Prostate gland (tissue), 2 donors: ENCODE data around the gene AGBL3. TPM values are rescaled to one million over a fixed set of nuclear protein-coding genes. Genes with fewer than 3 reads are reported as not detected.
A peak's percentile ranks its signal among the peaks of the same experiment; 100 is the strongest.

ENCODE experiments used
- DNase-seq: peaks from one replicate; pipeline ENCODE4 v3.0.0-alpha.2; 2019; ENCODE audit warnings: low spot score
- H3K27ac ChIP-seq, 2 donors: fragments of 200-600 bp; sonication (generic); 2 replicates each; pipeline ENCODE4 v1.5.1; 2017 to 2019
- H3K27me3 ChIP-seq: fragments of 200-600 bp; sonication (generic); replicated peaks from 2 replicates; pipeline ENCODE4 v1.5.1; 2019; ENCODE audit not compliant: insufficient read depth
- H3K36me3 ChIP-seq, 2 donors: fragments of 200-600 bp; sonication (generic); 1 replicate in 1 of 2; 2 replicates in 1 of 2; pipeline versions ENCODE4 v1.5.1 to v1.8.1; 2017 to 2019
- H3K4me1 ChIP-seq: fragments of 200-600 bp; sonication (generic); replicated peaks from 2 replicates; pipeline ENCODE4 v1.5.1; 2019
- H3K4me3 ChIP-seq, 2 donors: fragments of 200-600 bp; sonication (generic); 2 replicates each; pipeline ENCODE4 v1.5.1; 2017 to 2019
- H3K9me3 ChIP-seq: fragments of 200-600 bp; sonication (generic); 2 replicates; pipeline ENCODE4 v1.5.1; 2017
- CTCF ChIP-seq, 4 experiments: fragments of 200-600 bp in 2 of 4; fragments of 450-650 bp in 2 of 4; sonication (generic) in 2 of 4; IDR thresholded peaks; 1 replicate in 3 of 4; 2 replicates in 1 of 4; pipeline ENCODE4 v1.5.1; 2016 to 2019; ENCODE audit warnings: antibody characterized with exemption in 4 of 4, mild to moderate bottlenecking in 2 of 4, moderate library complexity in 2 of 4
- POLR2A ChIP-seq: fragments of 450-650 bp; IDR thresholded peaks from one replicate; pipeline ENCODE4 v1.6.1; 2016; ENCODE audit warnings: antibody characterized with exemption, mild to moderate bottlenecking
- POLR2AphosphoS5 ChIP-seq: sonication (generic); formaldehyde crosslinking; IDR thresholded peaks from one replicate; pipeline ENCODE4 v1.6.1; 2017; ENCODE audit warnings: antibody characterized with exemption
- WGBS: methylation state at CpG from one replicate; pipeline ENCODE4 v1.1.5; 2018; 5-methylcytosine and 5-hydroxymethylcytosine counted together
- intact Hi-C: fragments of 100-400 bp; cut with DNase I; formaldehyde crosslinking; loops from one replicate; pipeline ENCODE4 v1.14.2; 2022
- total RNA-seq, 2 donors: library from RNA; depleted of rRNA; stranded (reverse); fragments of >200 nt; gene quantifications; one replicate each; pipeline ENCODE4 v1.1.0, GENCODE V29; 2016

Gene AGBL3
- total RNA-seq, 2 donors from 2014 or later, result 1.4 to 2.6 TPM

DNA sequence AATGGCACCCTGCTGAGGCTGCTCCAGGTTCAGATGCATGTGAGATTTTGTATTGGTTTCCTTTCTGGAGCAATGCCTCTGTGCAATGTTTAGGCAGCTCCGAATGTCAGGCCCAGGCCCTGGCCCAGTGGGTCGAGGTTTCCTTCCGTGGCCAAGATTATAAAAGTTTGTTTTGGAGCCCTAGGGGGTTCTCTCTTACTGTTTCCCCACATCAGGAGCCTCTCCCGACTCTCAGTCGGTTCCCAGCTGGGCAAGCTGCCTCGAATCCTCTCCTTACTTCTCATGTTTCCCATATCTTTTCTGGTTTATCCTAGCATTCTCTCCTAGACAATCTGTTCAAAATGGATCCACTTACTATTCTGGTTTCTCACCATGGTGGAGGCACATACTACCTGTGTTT is 172.6 kb downstream of the AGBL3 start:
- Histone ChIP-seq H3K36me3 (no peaks in the 10 kb centered on the region), H3K4me3 (no peak overlapping the region), H3K27ac (no peak overlapping the region), H3K4me1 (no peaks in the 10 kb centered on the region), H3K9me3 (no peaks in the 10 kb centered on the region), H3K27me3 (no peaks in the 10 kb centered on the region)
- intact Hi-C loops, result no loop called here
- 87% methylated on average over 6 of the region's 6 CpGs for WGBS
- DNase-seq, result no peak
- TF ChIP-seq POLR2AphosphoS5, result no peak
- TF ChIP-seq POLR2A, result no peak

- Histone ChIP-seq H3K4me1 (no peaks in the 10 kb centered on the region), H3K9me3 (no peaks in the 10 kb centered on the region), H3K27me3 (no peaks in the 10 kb centered on the region), H3K27ac (peak overlapping the region; percentile 10 to 32), H3K4me3 (no peak overlapping the region), H3K36me3 (no peaks in the 10 kb centered on the region)
- 96% methylated on average over 2 of the region's 2 CpGs for WGBS
- no peak for DNase-seq
- intact Hi-C loops, result no loop called here
- TF ChIP-seq POLR2AphosphoS5 (no peak), CTCF (IDR thresholded peaks at IDR 0.05) (no peak), POLR2A (no peak)
Observed at GRCh38 chr7:135159359-135160085, 173.2 kb downstream of the AGBL3 start.

DNA sequence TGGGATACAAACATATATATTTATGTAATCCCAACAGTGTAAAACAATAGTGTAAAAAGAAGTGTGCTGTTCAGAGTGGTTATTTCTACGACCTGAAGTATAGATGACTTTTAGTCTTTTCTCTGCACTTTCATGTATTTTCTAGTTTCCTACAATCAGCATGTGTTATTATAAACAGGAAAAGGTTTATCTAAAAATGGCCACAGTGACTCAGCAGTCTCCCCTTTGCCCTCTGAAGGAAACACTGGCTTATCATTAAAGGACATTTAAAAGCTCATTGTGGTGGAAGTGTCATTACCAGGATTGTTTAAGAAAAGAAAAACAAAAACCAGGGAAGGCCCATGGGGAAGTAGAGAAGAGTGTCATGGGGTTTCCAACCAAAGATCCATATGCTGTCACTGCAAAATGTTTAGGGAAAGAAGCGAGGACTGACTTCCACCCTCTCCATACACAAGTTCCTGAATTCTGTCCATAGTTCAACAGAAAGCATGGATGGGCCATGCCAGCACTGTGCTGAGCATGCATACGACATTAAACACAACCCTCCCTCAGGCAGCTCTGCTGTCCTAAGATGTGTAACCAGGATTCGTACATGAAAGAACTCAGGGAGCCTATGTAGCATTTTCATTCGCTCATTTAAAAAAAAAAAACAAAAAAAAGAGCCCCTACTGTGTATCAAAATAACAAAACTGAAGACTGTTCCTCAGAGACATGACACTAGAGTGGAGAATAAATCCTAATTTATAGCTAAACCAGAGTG is 174.0 kb downstream of the AGBL3 start:
- H3K9me3 ChIP-seq, result no peaks in the 10 kb centered on the region
- peak overlapping the region; percentile 10 to 32 for H3K27ac ChIP-seq
- WGBS, result 78% methylated on average over 5 of the region's 5 CpGs
- intact Hi-C loops, result no loop called here
- H3K27me3 ChIP-seq, result no peaks in the 10 kb centered on the region
- peak; percentile 44 for TF ChIP-seq POLR2AphosphoS5
- no peak for TF ChIP-seq POLR2A
- no peaks in the 10 kb centered on the region for H3K36me3 ChIP-seq
- no peak for DNase-seq
- H3K4me1 ChIP-seq, result no peaks in the 10 kb centered on the region
- H3K4me3 ChIP-seq, result no peak overlapping the region

GRCh38 chr7:135160858-135161653 is 174.7 kb downstream of the AGBL3 start:
- Histone ChIP-seq H3K27ac (peak overlapping the region in 1 of 2 donors; percentile 10), H3K27me3 (no peaks in the 10 kb centered on the region), H3K4me1 (no peaks in the 10 kb centered on the region), H3K9me3 (no peaks in the 10 kb centered on the region), H3K4me3 (no peak overlapping the region), H3K36me3 (no peaks in the 10 kb centered on the region)
- DNase-seq, result no peak
- WGBS, result 56% methylated on average over 9 of the region's 9 CpGs
- no peak for TF ChIP-seq POLR2A
- no peak for TF ChIP-seq CTCF (IDR thresholded peaks at IDR 0.05)
- no peak for TF ChIP-seq POLR2AphosphoS5
- intact Hi-C loops, result no loop called here

DNA sequence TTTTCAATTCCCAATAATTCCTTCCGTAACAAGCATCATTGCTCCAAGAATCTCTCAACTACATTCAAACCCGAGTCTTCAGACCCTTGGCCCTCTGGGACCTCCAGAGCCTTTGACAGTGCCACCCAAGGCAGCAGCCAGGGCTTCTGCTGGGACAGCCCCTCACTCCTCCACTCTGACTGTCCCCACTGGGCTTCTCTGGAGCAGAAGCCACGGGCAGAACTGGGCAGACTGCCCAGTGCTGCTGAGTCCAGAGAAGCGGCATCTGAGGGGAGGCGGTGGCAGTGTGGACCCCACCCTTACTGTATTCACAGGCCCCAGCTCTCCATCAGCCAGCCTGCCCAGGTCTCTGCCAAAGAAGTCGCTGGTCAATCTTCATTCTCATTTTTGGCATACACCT is 175.4 kb downstream of the AGBL3 start:
- WGBS, result 87% methylated on average over 6 of the region's 6 CpGs
- Histone ChIP-seq H3K9me3 (no peaks in the 10 kb centered on the region), H3K36me3 (peaks cover 0 to 3% of the 10 kb centered on the region in 2 donors), H3K4me1 (no peaks in the 10 kb centered on the region), H3K27ac (no peak overlapping the region), H3K27me3 (no peaks in the 10 kb centered on the region), H3K4me3 (no peak overlapping the region)
- intact Hi-C loops, result no loop called here
- TF ChIP-seq POLR2A, result no peak
- no peak for DNase-seq

DNA sequence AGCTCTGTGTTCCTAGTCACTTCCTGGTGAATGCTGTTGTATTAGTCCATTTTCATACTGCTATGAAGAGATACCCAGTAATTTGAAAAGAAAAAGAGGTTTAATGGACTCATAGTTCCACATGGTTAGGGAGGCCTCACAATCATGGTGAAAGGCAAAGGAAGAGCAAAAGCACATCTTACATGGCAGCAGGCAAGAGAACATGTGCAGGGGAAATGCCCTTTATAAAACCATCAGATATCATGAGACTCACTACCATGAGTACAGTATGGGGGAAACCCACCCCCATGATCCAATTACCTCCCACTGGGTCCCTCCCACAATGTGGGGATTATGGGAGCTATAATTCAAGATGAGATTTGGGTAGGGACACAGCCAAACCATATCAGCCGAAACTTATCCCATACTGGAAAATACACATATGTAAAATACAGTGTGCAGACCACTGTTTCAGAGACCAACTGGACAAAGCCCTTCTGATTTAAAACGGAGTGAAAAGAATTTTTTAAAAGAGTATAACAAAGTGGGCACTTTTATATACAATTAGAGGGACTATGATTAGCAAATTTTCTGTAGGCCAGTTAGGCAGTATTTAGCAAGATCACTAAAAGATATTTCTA is 176.2 kb downstream of the AGBL3 start:
- no peak overlapping the region for H3K27ac ChIP-seq
- 94% methylated on average over 2 of the region's 2 CpGs for WGBS
- H3K9me3 ChIP-seq, result no peaks in the 10 kb centered on the region

More for the DNA sequence above, 176.2 kb downstream of the AGBL3 start:
- Histone ChIP-seq H3K4me1 (no peaks in the 10 kb centered on the region), H3K27me3 (no peaks in the 10 kb centered on the region), H3K36me3 (peaks cover 0 to 4% of the 10 kb centered on the region in 2 donors), H3K4me3 (no peak overlapping the region)
- intact Hi-C loops, result no loop called here
- TF ChIP-seq POLR2AphosphoS5, result no peak
- TF ChIP-seq CTCF (IDR thresholded peaks at IDR 0.05), result no peak
- no peak for TF ChIP-seq POLR2A
- no peak for DNase-seq
